Mesothelial cell of epicardium (in vitro differentiated cells): ENCODE results near the gene PKD1L1. TPM values are rescaled to one million over a fixed set of nuclear protein-coding genes. Genes with fewer than 3 reads are reported as not detected.

Experiments used
- DNase-seq, 2 experiments: peaks; one replicate each; pipeline ENCODE4 v3.0.0; 2021; ENCODE audit warnings: low spot score in 2 of 2; ENCODE audit not compliant: unreplicated experiment in 2 of 2
- H3K27ac Mint-ChIP-seq: 2 replicates; pipeline ENCODE4 v1.8.0; 2021; ENCODE audit warnings: mixed read lengths
- H3K27me3 Mint-ChIP-seq: 2 replicates; pipeline ENCODE4 v1.8.0; 2021; ENCODE audit warnings: low read depth, mixed read lengths
- H3K36me3 Mint-ChIP-seq: 2 replicates; pipeline ENCODE4 v1.8.0; 2021; ENCODE audit warnings: mixed read lengths
- H3K4me1 Mint-ChIP-seq: 2 replicates; pipeline ENCODE4 v1.8.0; 2021; ENCODE audit warnings: mixed read lengths
- H3K4me3 Mint-ChIP-seq: 2 replicates; pipeline ENCODE4 v1.8.0; 2021; ENCODE audit warnings: mild to moderate bottlenecking, moderate library complexity, mixed read lengths
- H3K9me3 Mint-ChIP-seq: 2 replicates; pipeline ENCODE4 v1.8.0; 2021; ENCODE audit warnings: mixed read lengths
- total RNA-seq: library from RNA; stranded (reverse); gene quantifications from 3 replicates; pipeline ENCODE4 v1.2.1, GENCODE V29; 2021
- TF ChIP-seq, protein P1 (sequence below): fragments of 200-600 bp; sonication (generic); IDR thresholded peaks from one replicate; pipeline ENCODE4 v1.5.0; 2021; ENCODE audit warnings: antibody characterized with exemption; ENCODE audit not compliant: unreplicated experiment

The PKD1L1 gene
- total RNA-seq, 1 donor from 2014 or later: 0.36 TPM

DNA sequence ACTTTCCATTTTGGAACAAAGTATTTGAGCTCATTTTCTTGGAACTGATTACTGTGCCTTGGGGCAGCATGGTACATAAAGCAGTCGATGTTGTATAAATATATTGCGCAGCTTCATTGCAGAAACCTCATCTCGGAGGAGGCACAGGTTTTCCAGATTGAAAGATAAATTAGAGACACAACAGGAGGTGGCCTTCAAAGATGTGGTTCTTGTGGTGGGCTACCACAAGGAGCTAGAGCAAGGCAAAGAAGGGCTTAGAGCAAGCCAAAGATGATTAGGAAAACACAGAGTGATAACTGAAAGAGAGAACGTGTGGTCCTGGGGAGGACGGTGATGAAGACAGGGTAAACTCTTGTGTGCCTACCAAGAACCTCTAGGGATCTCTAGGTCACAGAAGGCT lies 197.2 kb downstream of the PKD1L1 start:
- H3K4me3 Mint-ChIP-seq: no peak overlapping the region
- peaks cover 3% of the 10 kb centered on the region for H3K36me3 Mint-ChIP-seq
- no peaks in the 10 kb centered on the region for H3K27me3 Mint-ChIP-seq
- no peak for DNase-seq
- H3K4me1 Mint-ChIP-seq: peaks cover 22% of the 10 kb centered on the region
- H3K9me3 Mint-ChIP-seq: peaks cover 11% of the 10 kb centered on the region
- H3K27ac Mint-ChIP-seq: peak overlapping the region; percentile 7
- TF ChIP-seq, protein P1, sequence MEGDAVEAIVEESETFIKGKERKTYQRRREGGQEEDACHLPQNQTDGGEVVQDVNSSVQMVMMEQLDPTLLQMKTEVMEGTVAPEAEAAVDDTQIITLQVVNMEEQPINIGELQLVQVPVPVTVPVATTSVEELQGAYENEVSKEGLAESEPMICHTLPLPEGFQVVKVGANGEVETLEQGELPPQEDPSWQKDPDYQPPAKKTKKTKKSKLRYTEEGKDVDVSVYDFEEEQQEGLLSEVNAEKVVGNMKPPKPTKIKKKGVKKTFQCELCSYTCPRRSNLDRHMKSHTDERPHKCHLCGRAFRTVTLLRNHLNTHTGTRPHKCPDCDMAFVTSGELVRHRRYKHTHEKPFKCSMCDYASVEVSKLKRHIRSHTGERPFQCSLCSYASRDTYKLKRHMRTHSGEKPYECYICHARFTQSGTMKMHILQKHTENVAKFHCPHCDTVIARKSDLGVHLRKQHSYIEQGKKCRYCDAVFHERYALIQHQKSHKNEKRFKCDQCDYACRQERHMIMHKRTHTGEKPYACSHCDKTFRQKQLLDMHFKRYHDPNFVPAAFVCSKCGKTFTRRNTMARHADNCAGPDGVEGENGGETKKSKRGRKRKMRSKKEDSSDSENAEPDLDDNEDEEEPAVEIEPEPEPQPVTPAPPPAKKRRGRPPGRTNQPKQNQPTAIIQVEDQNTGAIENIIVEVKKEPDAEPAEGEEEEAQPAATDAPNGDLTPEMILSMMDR: no peak

DNA sequence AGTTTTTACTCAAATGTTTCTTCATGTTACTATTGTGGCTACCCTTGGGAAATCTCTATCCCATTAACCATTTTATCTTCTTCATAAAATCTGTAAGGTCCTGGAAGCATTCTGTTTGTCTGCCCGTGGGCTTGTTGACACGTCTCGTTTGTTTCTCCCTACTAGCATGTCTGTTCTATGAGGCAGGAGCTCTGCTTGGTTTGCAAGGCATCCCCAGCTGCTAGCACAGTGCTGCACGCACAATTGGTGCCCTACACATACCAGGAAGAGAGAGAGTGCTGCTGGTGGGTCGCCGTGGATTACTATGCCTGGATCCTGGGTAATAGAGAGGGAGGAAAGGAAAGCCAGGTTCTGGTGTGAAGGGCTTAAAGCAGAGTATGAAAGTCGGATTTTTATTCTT lies 200.2 kb downstream of the PKD1L1 start:
- H3K4me3 Mint-ChIP-seq: no peak overlapping the region
- TF ChIP-seq, protein P1: no peak

DNA sequence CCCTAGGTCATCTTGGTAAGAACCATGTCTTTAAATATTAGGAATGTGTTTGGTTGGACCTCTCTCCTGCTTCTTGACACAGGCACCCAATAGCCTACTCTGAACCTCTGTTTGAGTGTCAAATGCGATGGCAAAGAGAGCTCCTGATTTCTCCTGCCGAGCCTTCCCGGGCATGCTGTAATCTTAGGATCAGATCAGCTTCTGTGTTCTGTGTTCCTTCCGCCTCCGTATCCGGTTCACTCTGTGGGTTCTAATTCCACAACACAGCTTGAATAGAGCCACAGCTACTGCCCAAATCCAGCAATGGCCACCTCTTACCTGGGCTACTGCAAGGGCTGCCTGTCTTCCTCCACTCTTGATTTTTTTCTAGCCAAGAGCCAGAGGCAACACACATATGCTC lies 201.1 kb downstream of the PKD1L1 start:
- DNase-seq: no peak
- Mint-ChIP-seq H3K36me3 (no peaks in the 10 kb centered on the region), H3K27me3 (no peaks in the 10 kb centered on the region), H3K27ac (peak overlapping the region; percentile 28), H3K9me3 (peaks cover 6% of the 10 kb centered on the region), H3K4me1 (peaks cover 38% of the 10 kb centered on the region), H3K4me3 (no peak overlapping the region)
- TF ChIP-seq, protein P1: no peak

More for the DNA sequence above, 200.2 kb downstream of the PKD1L1 start:
- peaks cover 6% of the 10 kb centered on the region for H3K9me3 Mint-ChIP-seq
- H3K27ac Mint-ChIP-seq: peak overlapping the region; percentile 63
- no peaks in the 10 kb centered on the region for H3K36me3 Mint-ChIP-seq
- H3K27me3 Mint-ChIP-seq: no peaks in the 10 kb centered on the region
- H3K4me1 Mint-ChIP-seq: peaks cover 33% of the 10 kb centered on the region
- DNase-seq: no peak

DNA sequence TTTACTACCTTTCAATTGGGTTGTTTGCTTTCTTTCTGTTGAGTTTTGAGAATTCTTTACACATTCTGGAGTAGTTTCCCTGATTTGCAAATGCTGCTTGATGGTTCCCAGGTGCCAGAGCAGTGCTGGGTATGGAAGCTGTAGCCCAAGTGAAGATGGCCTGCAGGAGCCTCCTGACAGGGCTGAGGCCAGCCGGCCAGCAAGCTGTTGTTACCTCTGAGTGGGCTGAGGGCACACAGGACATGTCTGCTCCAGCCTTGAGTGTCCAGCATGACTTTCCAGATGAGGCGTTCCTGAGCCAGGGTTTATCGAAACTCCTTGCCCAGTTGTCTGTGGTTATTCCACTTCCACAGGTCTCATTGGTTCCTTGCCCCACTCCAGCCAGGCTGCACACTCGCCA lies 201.8 kb downstream of the PKD1L1 start:
- TF ChIP-seq, protein P1: no peak
- Mint-ChIP-seq H3K4me1 (peaks cover 42% of the 10 kb centered on the region), H3K27ac (peak overlapping the region; percentile 32), H3K4me3 (no peak overlapping the region), H3K27me3 (no peaks in the 10 kb centered on the region), H3K9me3 (peaks cover 6% of the 10 kb centered on the region), H3K36me3 (no peaks in the 10 kb centered on the region)
- DNase-seq: no peak

DNA sequence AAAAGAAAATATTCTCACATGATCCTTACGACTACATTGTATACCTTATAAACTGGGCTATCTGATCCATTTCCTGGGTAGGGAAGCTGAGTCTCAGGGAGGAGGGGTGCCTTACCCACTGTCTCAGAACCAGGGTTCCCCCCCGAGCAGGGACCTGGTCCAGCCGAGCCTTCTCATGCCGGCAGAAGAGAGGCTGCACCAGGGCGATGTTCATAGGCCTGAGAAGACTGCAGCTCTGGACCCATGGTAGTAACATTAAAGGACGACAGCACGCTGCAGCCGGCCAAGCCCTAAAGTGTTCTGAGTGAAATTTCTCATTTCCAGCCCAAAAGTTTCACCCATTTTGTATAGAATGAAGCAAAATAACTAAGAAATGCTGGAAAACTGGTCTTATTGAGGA lies 203.4 kb downstream of the PKD1L1 start:
- H3K4me3 Mint-ChIP-seq: peak overlapping the region; percentile 29
- H3K27me3 Mint-ChIP-seq: no peaks in the 10 kb centered on the region
- TF ChIP-seq, protein P1: no peak
- no peak for DNase-seq
- H3K4me1 Mint-ChIP-seq: peaks cover 51% of the 10 kb centered on the region
- H3K27ac Mint-ChIP-seq: peak overlapping the region; percentile 92
- no peaks in the 10 kb centered on the region for H3K36me3 Mint-ChIP-seq
- H3K9me3 Mint-ChIP-seq: no peaks in the 10 kb centered on the region
